Loucy (cell line): ENCODE data around the gene LRP1-AS.

Experiments used
- H2AFZ ChIP-seq: fragments of 200-600 bp; sonication (generic); 2 replicates; pipeline ENCODE4 v1.6.0; 2016; ENCODE audit warnings: antibody characterized with exemption, mild to moderate bottlenecking, low read length, moderate library complexity
- H3F3A ChIP-seq: fragments of 200-600 bp; 2 replicates; pipeline ENCODE4 v1.6.0; 2016; ENCODE audit warnings: antibody characterized with exemption, low read depth, mild to moderate bottlenecking
- H3K27me3 ChIP-seq: fragments of 200-600 bp; sonication (generic); 2 replicates; pipeline ENCODE4 v1.6.1; 2014; ENCODE audit warnings: low read length, mild to moderate bottlenecking; ENCODE audit not compliant: insufficient read depth, poor library complexity, severe bottlenecking
- H3K36me3 ChIP-seq: fragments of 200-600 bp; sonication (generic); 2 replicates; pipeline ENCODE4 v1.6.1; 2016; ENCODE audit warnings: low read length; ENCODE audit not compliant: insufficient read depth
- H3K4me1 ChIP-seq: fragments of 200-600 bp; sonication (generic); 2 replicates; pipeline ENCODE4 v1.5.1; 2014; ENCODE audit warnings: low read length, mild to moderate bottlenecking; ENCODE audit not compliant: insufficient read depth, poor library complexity, severe bottlenecking
- H3K4me2 ChIP-seq: fragments of 200-600 bp; sonication (generic); 2 replicates; pipeline ENCODE4 v1.6.0; 2014; ENCODE audit warnings: antibody characterized with exemption, low read length, low read depth, mild to moderate bottlenecking; ENCODE audit not compliant: poor library complexity, severe bottlenecking
- H3K4me3 ChIP-seq: fragments of 200-600 bp; sonication (generic); 2 replicates; pipeline ENCODE4 v1.5.1; 2014; ENCODE audit warnings: low read length, mild to moderate bottlenecking, mixed read lengths; ENCODE audit not compliant: poor library complexity, severe bottlenecking
- H3K79me2 ChIP-seq: fragments of 200-600 bp; sonication (generic); 2 replicates; pipeline ENCODE4 v1.6.1; 2014; ENCODE audit warnings: low read length; ENCODE audit not compliant: insufficient read depth
- H3K9ac ChIP-seq: fragments of 200-600 bp; sonication (generic); 2 replicates; pipeline ENCODE4 v1.6.0; 2014; ENCODE audit warnings: mild to moderate bottlenecking, low read depth, low read length, moderate library complexity; ENCODE audit not compliant: poor library complexity, severe bottlenecking
- H3K9me2 ChIP-seq: fragments of 200-600 bp; sonication (generic); replicated peaks from 2 replicates; pipeline ENCODE4 v1.6.1; 2016; ENCODE audit warnings: low read depth, low read length, mixed read lengths
- H3K9me3 ChIP-seq: fragments of 200-600 bp; sonication (generic); 2 replicates; pipeline ENCODE4 v1.6.1; 2014; ENCODE audit warnings: mild to moderate bottlenecking, antibody characterized with exemption, low read length, low read depth; ENCODE audit not compliant: insufficient read depth
- H4K20me1 ChIP-seq: fragments of 200-600 bp; sonication (generic); 2 replicates; pipeline ENCODE4 v1.6.0; 2014; ENCODE audit warnings: antibody characterized with exemption, low read length, mild to moderate bottlenecking; ENCODE audit not compliant: insufficient read depth, poor library complexity, severe bottlenecking
- EZH2phosphoT487 ChIP-seq: fragments of 200-600 bp; IDR thresholded peaks from 2 replicates; pipeline ENCODE4 v1.6.1; 2018; ENCODE audit warnings: antibody characterized with exemption, mild to moderate bottlenecking, moderate library complexity, borderline replicate concordance
- TF ChIP-seq, protein P1 (sequence below): fragments of 200-600 bp; sonication (generic); conservative IDR thresholded peaks from 2 replicates; pipeline ENCODE4 v1.5.1; 2014; ENCODE audit warnings: mild to moderate bottlenecking, antibody characterized with exemption, low read length

Gene LRP1-AS

DNA sequence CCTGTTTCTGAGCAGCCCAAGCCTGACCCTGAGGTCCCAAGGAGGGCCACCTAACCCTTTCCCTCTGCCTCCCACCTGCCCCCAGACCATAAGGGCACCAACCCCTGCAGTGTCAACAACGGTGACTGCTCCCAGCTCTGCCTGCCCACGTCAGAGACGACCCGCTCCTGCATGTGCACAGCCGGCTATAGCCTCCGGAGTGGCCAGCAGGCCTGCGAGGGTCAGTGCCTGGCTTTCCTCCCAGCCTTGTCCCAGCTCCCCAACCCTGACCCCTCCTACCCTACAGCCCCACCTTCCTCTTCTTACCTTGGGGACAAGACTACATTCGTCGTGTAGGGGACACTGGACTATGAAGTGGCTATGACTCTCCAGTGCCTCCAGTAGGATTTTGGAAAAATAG, 33.7 kb upstream of the LRP1-AS start:
- Histone ChIP-seq H3K27me3 (no peaks in the 10 kb centered on the region), H3K36me3 (no peaks in the 10 kb centered on the region), H3K4me3 (no peak overlapping the region), H3K4me2 (no peak overlapping the region), H3K9me2 (no peaks in the 10 kb centered on the region), H3K4me1 (no peaks in the 10 kb centered on the region), H3K79me2 (no peaks in the 10 kb centered on the region), H3F3A (no peaks in the 10 kb centered on the region), H4K20me1 (no peaks in the 10 kb centered on the region), H3K9ac (no peak overlapping the region), H3K9me3 (no peaks in the 10 kb centered on the region), H2AFZ (no peak overlapping the region)
- no peak for TF ChIP-seq EZH2phosphoT487
- TF ChIP-seq, protein P1, sequence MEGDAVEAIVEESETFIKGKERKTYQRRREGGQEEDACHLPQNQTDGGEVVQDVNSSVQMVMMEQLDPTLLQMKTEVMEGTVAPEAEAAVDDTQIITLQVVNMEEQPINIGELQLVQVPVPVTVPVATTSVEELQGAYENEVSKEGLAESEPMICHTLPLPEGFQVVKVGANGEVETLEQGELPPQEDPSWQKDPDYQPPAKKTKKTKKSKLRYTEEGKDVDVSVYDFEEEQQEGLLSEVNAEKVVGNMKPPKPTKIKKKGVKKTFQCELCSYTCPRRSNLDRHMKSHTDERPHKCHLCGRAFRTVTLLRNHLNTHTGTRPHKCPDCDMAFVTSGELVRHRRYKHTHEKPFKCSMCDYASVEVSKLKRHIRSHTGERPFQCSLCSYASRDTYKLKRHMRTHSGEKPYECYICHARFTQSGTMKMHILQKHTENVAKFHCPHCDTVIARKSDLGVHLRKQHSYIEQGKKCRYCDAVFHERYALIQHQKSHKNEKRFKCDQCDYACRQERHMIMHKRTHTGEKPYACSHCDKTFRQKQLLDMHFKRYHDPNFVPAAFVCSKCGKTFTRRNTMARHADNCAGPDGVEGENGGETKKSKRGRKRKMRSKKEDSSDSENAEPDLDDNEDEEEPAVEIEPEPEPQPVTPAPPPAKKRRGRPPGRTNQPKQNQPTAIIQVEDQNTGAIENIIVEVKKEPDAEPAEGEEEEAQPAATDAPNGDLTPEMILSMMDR, result no peak

DNA sequence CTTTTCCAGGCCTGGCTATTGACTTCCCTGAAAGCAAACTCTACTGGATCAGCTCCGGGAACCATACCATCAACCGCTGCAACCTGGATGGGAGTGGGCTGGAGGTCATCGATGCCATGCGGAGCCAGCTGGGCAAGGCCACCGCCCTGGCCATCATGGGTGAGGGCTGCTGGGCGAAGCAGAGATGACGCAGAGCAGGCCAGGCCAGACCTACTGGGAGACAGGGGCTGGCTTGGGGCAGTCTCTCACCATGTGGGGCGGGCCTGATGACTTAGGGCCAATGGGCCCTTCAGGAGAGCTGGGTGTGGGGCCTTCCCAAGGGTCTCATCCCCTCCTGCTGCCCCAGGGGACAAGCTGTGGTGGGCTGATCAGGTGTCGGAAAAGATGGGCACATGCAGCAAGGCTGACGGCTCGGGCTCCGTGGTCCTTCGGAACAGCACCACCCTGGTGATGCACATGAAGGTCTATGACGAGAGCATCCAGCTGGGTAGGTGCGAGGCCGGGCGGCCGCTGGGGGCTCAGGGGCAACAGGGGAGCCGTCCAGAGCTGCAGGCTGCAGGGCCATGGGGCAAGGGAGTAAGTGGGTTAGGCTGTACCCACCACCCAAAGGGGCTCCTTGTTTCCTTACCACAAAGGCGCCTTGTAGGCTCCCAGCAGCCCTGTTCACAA, 33.0 kb upstream of the LRP1-AS start:
- H3K4me1 ChIP-seq, result no peaks in the 10 kb centered on the region
- no peaks in the 10 kb centered on the region for H3K27me3 ChIP-seq
- no peak overlapping the region for H3K4me2 ChIP-seq
- no peaks in the 10 kb centered on the region for H3K9me2 ChIP-seq
- no peaks in the 10 kb centered on the region for H3K9me3 ChIP-seq
- no peaks in the 10 kb centered on the region for H3F3A ChIP-seq
- H2AFZ ChIP-seq, result no peak overlapping the region
- H3K79me2 ChIP-seq, result no peaks in the 10 kb centered on the region
- no peaks in the 10 kb centered on the region for H3K36me3 ChIP-seq
- no peak overlapping the region for H3K4me3 ChIP-seq
- no peak for TF ChIP-seq EZH2phosphoT487
- TF ChIP-seq, protein P1, result no peak
- H4K20me1 ChIP-seq, result no peaks in the 10 kb centered on the region
- H3K9ac ChIP-seq, result no peak overlapping the region

DNA sequence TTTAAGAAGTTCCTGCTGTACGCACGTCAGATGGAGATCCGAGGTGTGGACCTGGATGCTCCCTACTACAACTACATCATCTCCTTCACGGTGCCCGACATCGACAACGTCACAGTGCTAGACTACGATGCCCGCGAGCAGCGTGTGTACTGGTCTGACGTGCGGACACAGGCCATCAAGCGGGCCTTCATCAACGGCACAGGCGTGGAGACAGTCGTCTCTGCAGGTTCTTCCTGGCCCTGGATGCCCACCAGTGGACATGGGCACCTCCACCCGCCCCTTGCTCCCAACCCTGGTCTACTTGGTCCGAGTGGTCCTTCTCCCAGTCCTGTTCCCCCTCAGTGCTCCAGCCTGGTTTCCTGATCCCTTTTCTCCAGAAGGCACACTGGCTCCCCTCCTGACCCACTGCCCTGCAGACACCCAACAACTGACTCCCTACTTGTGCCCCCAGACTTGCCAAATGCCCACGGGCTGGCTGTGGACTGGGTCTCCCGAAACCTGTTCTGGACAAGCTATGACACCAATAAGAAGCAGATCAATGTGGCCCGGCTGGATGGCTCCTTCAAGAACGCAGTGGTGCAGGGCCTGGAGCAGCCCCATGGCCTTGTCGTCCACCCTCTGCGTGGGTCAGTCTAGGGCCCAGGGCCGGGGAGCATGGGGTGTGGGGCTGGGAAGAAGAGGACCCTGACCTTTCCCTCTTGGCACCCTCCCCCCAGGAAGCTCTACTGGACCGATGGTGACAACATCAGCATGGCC, 32.1 kb upstream of the LRP1-AS start:
- Histone ChIP-seq H3K36me3 (no peaks in the 10 kb centered on the region), H3K79me2 (no peaks in the 10 kb centered on the region)

More for the DNA sequence above, 32.1 kb upstream of the LRP1-AS start:
- H3K9ac ChIP-seq, result no peak overlapping the region
- H3K4me1 ChIP-seq, result no peaks in the 10 kb centered on the region
- no peak overlapping the region for H3K4me2 ChIP-seq
- H4K20me1 ChIP-seq, result no peaks in the 10 kb centered on the region
- no peak overlapping the region for H3K4me3 ChIP-seq
- H3K9me3 ChIP-seq, result no peaks in the 10 kb centered on the region
- TF ChIP-seq, protein P1, result no peak
- TF ChIP-seq EZH2phosphoT487, result no peak
- H3K27me3 ChIP-seq, result no peaks in the 10 kb centered on the region
- H3K9me2 ChIP-seq, result no peaks in the 10 kb centered on the region
- no peaks in the 10 kb centered on the region for H3F3A ChIP-seq
- H2AFZ ChIP-seq, result no peak overlapping the region
